IPS DF 4.7 (cell line): Measurements from ENCODE around the gene TTC34.

Source experiments
- DNase-seq: peaks from one replicate; pipeline ENCODE4 v3.0.0-alpha.2; 2013; ENCODE audit warnings: low spot score; ENCODE audit errors: extremely low read depth

Gene TTC34

GRCh38 chr1:2829846-2830615, 28.5 kb upstream of the TTC34 start:
- DNase-seq, result no peak

DNA sequence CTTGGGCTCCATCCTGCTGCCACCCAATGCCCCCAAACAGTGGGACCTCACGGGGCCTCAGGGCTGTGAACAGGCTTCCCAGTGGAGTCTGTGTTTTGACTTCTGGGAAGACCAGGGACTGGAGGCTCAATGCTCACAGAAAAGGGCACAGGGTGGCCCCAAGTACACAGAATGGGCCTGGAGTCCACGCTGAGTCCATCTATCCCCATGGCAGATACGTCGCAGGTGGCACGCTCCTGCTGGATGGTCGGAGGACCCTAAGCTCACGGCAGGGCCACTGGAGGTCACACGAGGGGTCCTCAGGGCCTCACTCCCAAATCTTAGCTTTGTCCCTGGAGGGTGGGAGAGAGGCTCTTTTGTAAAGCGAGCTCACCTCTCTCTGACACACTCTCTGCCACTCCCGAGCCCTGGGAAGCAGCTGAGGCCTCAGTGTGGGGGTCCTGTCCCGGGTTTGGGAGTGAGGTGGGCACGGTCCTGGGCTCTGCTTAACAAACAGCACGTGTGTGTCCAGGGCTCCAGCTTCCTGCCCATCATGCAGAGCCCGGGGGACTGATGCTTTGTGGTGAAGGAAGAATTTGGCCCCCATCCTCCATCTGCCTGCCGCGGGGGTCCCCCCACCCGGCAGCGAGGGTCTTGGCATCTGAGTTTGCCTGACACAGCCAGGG, 27.2 kb upstream of the TTC34 start:
- DNase-seq, result no peak

DNA sequence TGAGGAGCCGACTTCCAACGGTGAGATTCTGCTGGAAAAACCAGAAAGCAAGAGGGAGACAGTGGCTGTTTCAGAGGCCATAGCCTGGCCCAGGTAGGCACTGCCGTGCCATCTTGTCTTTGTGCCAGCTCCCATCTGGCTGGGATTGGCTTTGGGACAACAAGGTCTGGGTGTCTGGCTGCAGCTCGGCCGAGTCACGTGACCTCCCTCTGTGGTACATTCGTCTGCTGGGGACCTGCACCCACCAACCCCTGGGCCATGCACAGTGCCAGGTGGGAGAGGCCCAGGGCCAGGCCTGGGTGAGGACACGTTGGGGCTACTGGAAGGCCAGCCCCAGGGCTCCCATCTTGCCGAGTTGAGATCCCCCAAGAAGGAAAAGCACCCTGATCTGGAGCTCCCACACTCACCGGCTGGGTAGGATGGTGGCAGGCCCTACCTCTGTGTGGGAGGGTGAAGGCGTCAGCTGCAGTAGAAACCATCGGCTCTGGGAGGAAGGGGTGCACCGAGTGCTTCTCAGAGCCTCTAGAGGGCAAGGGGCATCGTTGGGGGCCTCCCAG, 25.3 kb upstream of the TTC34 start:
- no peak for DNase-seq

DNA sequence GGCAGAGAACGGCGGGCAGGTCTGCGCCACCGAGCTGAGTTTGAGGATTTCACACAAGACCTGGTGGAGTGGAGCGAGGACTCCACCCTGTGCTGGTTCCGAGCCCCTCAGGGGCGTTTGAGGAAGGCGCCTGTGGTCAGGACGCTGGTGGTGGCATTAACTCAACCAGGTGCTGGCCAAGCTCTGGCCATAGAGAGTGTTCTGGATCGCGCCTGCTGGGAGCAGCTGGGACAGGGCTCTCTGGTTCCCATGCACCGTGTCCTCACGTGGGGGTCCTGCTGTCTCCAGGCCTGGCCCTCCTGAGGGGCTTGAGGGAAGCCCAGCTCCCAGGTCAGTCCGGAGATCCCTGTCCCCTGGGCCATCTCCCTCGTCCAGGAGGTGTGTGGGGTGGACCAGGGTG, 24.8 kb upstream of the TTC34 start:
- no peak for DNase-seq

DNA sequence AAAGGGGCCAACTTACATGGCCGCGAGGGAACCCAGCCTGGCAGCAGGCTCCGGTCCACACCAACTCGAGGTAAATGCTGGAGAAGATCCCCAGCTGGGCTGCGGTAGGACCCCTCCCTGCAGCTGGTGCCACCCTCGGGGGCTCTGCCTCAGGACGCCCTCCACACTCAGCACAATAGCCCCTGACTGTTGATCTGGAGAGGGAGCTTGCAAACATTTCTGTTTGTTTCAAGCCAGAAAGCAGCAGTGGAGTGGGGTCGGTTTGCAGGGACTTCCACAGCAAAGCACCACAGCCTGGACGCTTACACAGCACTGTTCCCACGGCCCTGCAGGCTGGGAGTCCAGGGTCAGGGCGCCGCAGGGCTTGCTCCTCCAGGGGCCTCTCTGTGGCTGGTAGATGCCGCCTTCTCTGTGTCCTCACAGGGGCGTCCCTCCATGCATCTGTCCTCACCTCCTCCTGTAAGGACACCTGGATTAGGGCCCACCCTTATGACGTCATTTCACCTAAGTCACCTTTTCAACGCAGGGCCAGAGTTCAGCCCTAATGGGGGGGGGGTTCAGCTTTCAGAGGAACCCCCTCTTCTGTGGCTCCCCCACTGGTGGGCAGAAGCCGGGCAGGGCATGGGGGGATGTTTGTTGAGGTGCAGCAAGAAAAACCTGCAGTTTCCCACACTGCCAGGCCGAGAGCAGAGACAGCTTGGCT, 24.1 kb upstream of the TTC34 start:
- no peak for DNase-seq

DNA sequence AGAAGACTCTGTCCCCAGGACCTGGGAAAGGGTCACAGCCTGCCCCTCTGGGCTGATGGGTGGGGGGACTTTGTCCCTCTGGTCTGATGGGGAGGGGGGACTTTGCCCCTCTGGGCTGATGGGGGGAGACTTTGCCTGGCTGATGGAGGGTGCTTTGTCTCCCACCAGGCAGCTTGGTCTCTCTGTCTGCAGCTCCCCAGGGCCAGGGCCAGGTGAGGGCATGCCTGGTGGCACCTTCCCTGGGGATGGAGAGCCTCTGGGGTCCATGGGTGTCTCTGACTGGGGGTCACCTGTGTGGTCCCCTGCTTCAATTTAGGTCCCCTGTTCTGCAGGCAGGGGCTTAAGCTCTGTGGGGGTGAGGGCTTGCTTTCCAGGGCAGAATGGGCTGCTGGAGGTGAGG, 23.5 kb upstream of the TTC34 start:
- DNase-seq, result no peak

- no peak for DNase-seq
Measured at GRCh38 chr1:2823921-2824610, 22.6 kb upstream of the TTC34 start.

DNA sequence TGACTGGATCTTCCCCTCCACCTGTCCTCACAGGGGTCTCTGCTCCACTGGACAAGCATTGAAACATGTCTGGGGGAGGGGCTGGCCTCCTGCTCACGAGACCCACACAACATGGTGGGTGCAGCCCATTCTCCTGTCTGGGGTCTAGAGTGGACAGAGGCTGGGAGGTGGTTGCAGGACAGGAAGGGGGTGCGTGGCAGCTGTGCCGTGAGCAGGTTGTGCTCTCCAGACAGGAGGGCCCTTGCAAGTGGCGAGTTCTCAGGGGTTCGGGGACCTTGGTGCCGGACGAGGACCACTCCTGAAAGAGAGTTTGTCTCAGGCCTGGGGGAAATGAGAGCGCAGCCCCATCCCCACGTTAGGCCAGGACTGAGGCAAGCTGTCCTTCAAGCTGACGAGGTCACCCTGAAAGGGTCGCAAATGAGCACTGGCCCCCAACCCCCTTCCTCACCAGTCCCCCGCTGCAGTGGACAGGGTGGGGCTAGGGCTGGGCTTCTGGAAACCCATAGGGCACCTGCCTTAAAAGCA, 21.2 kb upstream of the TTC34 start:
- DNase-seq, result no peak

- no peak for DNase-seq
Measured at GRCh38 chr1:2821966-2822620, 20.6 kb upstream of the TTC34 start.

DNA sequence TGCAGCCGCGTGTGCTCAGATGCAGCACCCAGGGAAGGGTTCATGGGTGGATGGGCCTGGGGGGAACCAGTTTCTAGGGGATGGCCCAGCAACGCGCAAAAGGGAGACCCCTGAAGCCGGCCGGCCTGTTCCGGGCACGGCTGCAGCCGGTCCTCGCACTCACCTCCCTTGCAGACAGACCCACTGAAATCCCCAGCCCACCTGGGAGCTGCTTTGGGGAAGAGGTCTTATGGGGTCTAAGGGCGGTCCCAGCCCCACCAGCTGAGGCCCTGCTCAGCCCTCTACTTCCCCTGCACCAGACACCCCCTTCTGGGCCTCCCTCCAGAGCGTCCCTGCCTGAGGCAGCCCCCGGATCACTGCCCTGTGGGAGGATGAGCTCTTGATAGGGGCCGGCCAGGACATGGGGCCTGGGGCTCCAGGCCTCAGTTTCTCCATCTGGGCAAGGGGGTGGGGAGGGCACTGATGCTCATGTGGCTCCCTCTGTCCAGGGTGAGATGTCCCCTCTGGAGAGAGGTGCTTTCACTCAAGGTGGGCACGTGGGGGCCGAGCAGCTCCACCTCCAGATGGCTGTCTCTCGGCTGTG, 20.0 kb upstream of the TTC34 start:
- DNase-seq, result no peak

- no peak for DNase-seq
Measured at GRCh38 chr1:2820731-2821372, 19.4 kb upstream of the TTC34 start.

DNA sequence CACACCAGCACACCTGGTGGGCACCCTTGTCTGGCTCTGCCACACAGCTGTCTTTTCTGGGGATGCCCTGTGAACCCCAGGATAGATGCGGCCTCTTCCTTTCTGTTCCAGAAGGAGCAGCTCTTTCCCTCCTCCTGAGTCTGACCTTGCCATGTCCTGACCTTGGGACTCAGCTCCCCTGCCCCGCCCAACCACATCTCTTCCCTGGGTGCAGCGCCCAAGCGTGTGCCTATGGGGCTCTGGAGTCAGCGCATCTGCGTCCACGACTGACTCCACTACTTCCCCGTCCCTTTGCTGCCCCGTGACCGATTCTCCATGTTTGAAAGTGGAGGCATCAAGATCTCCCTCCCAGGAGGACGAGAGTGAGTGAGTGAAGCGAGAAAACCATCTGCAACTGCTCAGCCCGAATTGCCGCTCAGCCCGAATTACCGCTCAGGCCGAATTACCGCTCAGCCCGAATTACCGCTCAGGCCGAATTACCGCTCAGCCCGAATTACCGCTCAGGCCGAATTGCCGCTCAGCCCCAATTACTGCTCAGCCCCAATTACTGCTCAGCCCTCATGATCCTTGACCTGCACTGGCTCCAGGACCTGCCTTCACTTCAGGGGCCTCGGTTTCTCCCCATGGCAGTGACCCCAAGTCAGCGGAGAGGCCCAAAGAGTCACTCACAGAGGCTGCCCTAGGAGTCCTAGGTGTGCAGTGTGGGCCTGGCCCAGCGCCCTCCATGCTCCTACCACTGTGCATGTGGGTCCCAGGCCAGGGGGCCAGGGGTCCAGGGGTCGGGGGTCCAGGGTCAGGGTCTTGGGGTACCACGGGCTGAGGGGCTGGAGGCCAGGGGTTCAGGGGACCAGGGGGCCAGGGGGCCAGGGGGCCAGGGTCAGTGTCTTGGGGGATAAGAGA, 18.6 kb upstream of the TTC34 start:
- DNase-seq, result no peak

DNA sequence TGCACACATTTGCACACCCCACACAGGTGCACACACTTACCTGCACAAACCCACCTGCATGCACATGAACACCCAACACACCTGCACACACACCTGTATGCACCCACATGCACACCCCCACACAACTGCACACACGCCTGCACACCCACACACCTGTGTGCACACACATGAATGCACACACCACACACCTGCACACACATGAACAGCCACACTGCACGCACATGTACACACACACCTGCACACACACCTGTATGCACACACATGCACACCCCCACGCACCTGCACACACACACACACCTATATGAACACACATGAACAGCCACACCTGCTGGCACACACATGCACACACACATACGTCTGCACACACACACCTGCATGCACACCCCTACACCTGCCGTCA, 17.9 kb upstream of the TTC34 start:
- DNase-seq, result no peak

DNA sequence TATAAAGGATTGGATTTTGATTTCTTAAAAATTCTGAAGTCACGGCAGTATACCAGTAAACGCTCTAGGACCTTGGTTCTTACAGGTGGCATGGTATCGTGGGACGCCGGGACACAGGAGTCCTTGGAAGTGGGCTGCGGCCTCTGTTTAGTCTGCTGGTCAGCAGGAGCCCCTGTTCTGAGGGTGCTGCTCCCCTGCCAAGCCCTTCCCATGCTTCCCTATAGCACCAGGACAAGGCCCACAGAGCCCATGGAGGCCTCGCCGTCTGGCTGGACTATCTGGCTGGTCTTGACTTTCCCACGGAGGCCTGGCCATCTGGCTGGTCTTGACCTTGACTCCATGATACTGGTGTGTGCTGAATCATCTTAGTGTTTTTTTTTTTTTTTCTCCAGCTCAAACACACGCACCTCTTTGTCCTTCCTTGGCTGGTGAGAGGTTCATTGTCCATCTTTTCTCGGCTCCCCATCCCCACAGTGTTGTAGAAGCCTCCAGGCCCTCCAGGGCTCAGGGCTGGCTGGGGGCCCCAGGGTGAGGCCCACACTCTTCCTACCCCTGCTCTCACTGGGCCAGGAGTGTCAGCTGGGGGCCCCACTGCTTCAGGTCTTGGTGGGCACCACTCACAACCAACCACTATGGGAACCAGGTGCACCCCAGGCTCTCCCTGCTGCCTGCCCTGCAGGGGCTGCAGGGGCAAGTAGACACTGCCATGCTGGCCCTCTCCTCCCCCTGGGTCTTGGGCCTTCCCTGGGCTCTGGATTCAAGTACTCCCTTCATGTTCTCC, 16.5 kb upstream of the TTC34 start:
- no peak for DNase-seq

- DNase-seq, result no peak
Measured at GRCh38 chr1:2816786-2817185, 15.3 kb upstream of the TTC34 start.

- no peak for DNase-seq
Measured at GRCh38 chr1:2815551-2815950, 14.1 kb upstream of the TTC34 start.

DNA sequence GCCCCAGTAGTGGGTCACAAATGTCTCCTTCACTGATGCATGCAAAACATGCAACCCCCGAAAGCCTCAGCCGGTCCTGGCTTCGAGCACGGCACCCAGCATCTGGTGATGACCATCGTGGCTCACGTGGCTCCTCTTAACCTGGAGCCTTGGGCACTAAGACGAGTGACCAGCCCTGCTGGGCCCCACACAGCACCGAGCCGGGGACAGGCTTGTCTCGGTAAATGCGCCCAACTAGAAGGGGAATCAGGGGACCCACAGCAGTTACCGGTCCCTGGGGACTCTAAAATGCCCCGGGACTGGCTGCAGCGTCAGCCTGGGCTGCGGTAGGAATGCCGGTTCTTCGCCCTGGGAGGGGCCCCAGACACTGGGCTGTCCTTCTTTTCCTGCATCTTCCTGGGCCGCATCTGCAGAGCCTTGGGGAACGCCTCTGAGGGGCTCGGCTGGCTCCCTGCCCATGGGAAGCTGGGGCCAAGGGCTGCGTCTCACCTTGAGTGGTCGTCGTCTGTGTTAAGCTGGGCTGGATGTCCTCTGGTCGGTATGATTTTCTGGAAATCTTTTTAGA, 13.1 kb upstream of the TTC34 start:
- no peak for DNase-seq
